GM19452 (cell line): ENCODE data around the gene STX8.
"Not testable (repeated sequence)": the region's sequence is repeated elsewhere in the genome, so short reads cannot be mapped to it uniquely, and the experiment has no call there.

Source experiments
- ATAC-seq: cut with Tn5 transposase; IDR thresholded peaks from one replicate; pipeline ENCODE4 v1.9.1; 2021; ENCODE audit not compliant: unreplicated experiment

STX8 gene

GRCh38 chr17:9355846-9356245, 219.8 kb downstream of the STX8 start:
- ATAC-seq: no peak

DNA sequence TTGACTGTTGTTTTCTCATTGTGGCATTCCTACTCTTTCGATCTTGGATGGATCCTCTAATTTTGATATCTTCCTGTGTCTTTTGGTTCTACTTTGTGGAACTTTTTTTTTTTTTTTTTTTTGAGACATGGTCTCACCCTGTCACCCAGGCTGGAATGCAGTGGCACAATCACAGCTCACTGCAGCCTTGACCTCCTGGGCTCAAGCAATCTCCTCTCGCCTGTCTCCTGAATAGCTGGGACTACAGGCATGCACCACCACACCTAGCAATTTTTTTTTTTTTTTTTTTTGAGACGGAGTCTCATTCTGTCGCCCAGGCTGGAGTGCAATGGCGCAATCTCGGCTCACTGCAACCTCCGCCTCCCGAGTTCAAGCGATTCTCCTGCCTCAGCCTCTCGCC, 220.4 kb downstream of the STX8 start:
- ATAC-seq: not testable (repeated sequence)

DNA sequence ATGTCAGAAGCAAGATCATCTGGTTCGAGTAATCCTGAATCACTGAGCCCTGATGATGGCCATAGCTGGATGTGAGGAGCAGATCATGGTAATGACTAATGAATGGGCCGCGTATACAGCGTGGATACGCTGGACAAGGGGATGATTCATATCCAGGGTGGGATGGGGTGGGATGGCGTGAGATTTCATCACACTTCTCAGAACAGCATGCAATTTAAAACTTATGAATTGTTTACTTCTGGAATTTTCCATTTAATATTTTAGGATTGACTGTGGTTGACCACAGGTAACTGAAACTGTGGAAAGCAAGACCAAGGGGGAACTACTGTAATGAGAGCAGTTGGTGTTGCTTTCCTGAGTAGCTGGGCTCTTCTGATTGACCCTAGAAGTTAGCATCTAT, 225.5 kb downstream of the STX8 start:
- no peak for ATAC-seq

GRCh38 chr17:9346296-9346926, 229.2 kb downstream of the STX8 start:
- ATAC-seq: no peak

- ATAC-seq: no peak
Measured at GRCh38 chr17:9343516-9343915, 232.1 kb downstream of the STX8 start.

GRCh38 chr17:9342225-9342624, 233.4 kb downstream of the STX8 start:
- no peak for ATAC-seq

DNA sequence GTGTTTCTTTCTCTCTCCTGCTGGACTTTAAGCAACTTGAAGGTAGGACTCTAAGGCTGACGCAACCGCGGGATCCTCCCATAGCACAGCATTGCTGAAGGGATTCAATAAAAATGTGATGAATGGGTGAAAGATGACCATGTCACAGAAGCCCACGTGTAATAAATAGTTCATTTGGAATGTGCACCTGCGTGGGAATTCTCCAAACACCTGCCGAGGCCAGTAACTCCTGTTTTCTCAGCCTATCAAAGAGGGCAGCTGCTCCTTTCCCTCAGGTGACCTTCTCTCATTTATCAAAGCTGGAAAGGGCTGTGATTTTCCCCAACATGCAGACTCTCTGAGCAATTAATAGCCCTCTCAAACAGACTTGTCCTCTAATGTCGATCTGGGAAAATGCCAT, 235.7 kb downstream of the STX8 start:
- no peak for ATAC-seq

GRCh38 chr17:9339482-9339881, 236.1 kb downstream of the STX8 start:
- not testable (repeated sequence) for ATAC-seq

DNA sequence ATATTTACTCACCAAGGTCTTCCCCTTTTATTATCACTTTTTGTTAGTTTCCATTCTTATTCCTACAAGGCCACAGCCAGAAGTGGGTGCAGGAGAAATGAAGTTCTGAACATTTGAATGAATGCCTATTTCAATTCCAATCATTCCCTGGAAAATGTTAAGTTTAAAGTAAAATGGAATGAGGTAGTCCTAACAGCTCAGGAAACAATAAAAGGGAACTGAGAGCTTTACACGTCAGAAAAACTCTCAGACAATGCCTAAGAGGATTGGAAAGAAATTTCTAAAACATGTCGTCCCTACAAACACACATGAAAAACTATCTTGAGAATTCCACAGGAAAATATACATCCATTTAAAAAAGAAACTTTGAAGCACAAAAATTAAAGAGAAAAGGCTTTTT, 238.8 kb downstream of the STX8 start:
- ATAC-seq: no peak

- ATAC-seq: no peak
Measured at GRCh38 chr17:9334536-9335446, 240.8 kb downstream of the STX8 start.

GRCh38 chr17:9332132-9332494, 243.5 kb downstream of the STX8 start:
- no peak for ATAC-seq

- ATAC-seq: no peak
Measured at GRCh38 chr17:9331279-9332131, 244.1 kb downstream of the STX8 start.

GRCh38 chr17:9330611-9331271, 244.9 kb downstream of the STX8 start:
- no peak for ATAC-seq

GRCh38 chr17:9330141-9330540, 245.5 kb downstream of the STX8 start:
- ATAC-seq: no peak

DNA sequence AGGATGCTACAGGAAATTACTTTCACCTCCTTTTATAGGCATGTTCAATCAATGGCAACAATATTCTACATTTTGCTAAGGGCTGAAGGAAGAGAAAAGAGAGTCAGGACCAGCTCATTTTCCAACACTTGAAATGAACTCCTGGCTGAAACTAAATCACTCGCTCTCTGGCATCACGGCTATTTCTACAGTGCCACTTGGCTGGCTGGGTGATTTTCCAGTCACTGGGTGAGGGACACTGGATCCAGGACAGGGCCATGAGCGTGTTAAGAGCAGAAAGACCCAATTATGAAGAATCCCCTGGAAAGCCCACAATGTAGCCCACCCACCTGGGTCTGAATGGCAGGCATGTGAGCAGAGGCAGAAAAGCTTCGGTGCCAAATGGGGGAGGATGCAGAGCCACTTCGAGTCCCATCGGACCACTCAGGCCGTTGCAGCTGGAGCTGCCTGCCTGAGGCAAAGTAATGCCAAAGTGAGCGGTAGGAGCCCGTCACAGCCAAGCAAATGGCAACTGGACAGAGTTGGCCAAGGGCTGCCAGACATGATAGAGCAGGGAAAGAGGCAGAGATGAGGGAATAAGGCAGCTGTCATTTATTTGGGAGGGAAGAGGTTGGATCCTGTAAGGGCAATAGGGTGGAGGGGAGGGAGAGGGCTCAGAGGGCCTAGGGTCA, 246.2 kb downstream of the STX8 start:
- no peak for ATAC-seq

GRCh38 chr17:9324864-9325263, 250.8 kb downstream of the STX8 start:
- ATAC-seq: no peak

- no peak for ATAC-seq
Measured at GRCh38 chr17:9322326-9322725, 253.3 kb downstream of the STX8 start.

DNA sequence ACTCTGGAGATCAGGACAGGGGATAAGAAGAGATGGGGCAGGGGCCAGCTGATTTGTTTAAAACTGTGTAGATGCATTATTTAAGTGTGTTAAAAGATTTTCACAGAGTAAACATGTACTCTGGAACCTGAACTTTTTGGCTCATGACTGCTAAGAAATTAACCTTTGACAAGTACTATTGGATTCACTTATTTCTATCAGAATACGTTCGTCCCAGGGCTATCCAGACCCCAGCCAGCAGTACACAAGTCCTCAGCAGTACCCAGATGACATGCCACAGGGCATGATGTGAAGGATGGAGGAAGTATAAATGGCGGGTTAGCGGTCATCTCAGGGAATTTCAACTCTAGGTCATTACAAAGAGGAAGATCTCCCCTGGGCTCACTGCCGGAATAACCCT, 253.7 kb downstream of the STX8 start:
- ATAC-seq: no peak

GRCh38 chr17:9315360-9315759, 260.3 kb downstream of the STX8 start:
- no peak for ATAC-seq

GRCh38 chr17:9313346-9313745, 262.3 kb downstream of the STX8 start:
- ATAC-seq: no peak

GRCh38 chr17:9309216-9309615, 266.4 kb downstream of the STX8 start:
- ATAC-seq: no peak
